Fibroblast of upper back skin (primary cell): ENCODE data around the gene CHMP1B.
A peak's percentile ranks its signal among the peaks of the same experiment; 100 is the strongest.
"Not testable (repeated sequence)": the region's sequence is repeated elsewhere in the genome, so short reads cannot be mapped to it uniquely, and the experiment has no call there.

Experiments used
- DNase-seq: peaks from one replicate; pipeline ENCODE4 v3.0.0-alpha.2; 2013

CHMP1B gene

GRCh38 chr18:11842562-11842961, 8.7 kb upstream of the CHMP1B start:
- DNase-seq, result no peak

GRCh38 chr18:11844436-11844835, 6.8 kb upstream of the CHMP1B start:
- DNase-seq, result no peak

- no peak for DNase-seq
These were observed 5.6 kb upstream of the CHMP1B start for GRCh38 chr18:11845654-11846053.

GRCh38 chr18:11847811-11848210, 3.4 kb upstream of the CHMP1B start:
- DNase-seq, result no peak

DNA sequence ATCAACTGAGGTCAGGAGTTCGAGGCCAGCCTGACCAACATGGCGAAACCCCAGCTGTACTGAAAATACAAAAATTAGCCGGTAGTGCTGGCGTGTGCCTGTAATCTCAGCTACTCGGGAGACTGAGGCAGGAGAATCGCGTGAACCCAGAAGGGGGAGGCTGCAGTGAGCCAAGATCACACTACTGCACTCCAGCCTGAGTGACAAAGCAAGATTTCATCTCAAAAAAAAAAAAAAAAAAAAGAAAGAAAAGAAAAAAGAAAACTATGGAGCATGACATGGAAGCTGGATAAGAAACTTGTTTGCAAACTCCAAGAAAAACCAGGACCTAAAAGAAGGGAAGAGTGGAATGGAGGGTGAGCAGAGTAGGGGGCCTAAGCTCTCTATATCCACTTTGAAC, 1.9 kb upstream of the CHMP1B start:
- no peak for DNase-seq

DNA sequence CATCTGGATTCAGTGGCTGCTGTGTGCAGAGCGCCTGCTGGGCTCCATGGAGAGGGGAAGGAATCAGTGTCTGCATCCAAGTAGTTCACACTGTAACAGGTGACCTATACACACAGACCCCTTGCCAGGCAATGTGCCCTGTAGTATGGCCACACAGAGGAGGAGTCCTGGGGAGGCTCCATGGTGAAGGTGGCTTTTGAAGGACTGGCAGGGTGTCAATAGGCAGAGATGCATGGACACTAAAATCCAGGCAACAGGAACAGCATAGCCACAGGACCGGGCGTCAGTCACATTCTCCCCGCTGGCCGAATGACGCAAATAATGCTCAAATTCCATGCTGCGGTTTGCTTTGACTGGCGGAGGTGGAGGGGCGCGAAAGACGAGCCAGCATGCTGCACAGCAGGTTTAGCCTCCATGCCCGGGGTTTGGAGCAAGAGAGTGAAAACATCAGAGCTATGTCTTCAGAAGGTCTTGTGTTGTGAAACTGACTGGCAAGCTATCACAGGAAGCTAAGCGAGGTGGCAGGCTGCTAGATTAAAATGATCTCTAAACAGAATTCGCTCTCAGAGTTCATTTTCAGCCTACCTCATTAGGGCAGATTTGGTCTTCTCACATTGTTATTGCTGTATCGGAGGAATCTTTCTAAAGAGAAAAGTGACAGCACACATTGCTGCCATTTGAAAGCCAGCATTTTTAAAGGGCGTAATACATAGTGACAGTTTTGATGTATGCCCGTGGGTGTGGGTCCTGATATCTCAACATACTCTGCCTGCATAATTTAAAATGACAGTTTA, 1.2 kb upstream of the CHMP1B start:
- peak; percentile 93 for DNase-seq

GRCh38 chr18:11850821-11851145, 430 bp upstream of the CHMP1B start:
- no peak for DNase-seq

DNA sequence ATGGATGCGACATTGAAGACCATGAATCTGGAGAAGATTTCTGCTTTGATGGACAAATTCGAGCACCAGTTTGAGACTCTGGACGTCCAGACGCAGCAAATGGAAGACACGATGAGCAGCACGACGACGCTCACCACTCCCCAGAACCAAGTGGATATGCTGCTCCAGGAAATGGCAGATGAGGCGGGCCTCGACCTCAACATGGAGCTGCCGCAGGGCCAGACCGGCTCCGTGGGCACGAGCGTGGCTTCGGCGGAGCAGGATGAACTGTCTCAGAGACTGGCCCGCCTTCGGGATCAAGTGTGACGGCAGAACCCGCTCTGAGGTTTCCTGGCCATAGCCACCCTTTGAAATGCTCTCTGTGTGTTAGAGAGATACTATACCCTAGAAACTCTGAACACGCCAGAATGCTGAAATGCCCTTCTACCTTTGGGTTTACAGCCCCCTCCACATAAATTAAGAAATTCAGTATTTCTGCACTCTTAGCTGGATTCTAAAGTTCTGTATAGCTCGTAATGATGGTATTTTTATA, 659 bp downstream of the CHMP1B start:
- DNase-seq, result peak; percentile 13

DNA sequence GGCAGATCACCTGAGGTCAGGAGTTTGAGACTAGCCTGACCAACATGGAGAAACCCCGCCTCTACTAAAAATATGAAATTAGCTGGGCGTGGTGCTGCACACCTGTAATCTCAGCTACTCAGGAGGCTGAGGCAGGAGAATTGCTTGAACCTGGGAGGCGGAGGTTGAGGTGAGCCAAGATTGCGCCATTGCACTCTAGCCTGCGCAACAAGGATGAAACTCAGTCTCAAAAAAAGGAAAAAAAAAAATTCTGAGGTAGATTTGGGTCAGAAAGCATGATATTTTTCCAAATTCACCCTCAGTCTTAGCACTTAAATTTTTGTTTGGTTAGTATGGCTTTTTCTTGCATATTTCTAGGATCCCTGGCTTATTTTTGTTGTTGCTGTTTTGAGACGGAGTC, 3.3 kb downstream of the CHMP1B start:
- not testable (repeated sequence) for DNase-seq

DNA sequence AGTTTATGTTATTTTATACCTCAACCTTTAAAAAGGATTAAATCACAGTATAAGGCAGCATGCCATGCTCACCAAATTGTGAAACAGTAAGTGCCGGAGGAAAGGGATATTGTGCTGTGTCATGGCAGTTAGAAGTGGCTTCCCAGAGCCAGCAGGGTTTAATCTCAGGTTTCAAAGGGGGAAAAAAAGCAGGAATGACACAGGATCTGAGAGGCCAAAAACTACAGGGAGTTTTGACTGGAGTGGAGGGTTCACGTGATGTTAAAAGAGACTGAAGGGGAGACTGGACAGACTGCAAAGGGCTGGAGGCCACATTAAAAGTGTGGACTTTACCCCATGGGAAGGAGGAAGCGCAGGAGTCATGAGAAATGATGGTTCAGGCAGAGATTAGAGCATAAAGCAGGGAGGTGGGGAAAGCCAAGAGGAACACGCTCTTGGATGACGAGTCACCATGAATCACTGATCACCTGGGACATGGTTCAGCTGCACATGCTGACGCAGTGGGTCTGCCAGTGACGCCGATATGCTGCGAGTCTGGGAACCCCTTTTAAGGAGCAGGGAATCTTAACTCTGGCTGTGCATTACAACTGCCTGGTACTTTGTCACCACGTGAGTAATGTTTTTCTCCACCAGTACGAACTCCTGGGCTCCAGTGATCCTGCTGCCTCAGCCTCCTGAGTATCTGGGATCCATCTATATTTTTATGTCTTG, 6.1 kb downstream of the CHMP1B start:
- peak; percentile 98 for DNase-seq

DNA sequence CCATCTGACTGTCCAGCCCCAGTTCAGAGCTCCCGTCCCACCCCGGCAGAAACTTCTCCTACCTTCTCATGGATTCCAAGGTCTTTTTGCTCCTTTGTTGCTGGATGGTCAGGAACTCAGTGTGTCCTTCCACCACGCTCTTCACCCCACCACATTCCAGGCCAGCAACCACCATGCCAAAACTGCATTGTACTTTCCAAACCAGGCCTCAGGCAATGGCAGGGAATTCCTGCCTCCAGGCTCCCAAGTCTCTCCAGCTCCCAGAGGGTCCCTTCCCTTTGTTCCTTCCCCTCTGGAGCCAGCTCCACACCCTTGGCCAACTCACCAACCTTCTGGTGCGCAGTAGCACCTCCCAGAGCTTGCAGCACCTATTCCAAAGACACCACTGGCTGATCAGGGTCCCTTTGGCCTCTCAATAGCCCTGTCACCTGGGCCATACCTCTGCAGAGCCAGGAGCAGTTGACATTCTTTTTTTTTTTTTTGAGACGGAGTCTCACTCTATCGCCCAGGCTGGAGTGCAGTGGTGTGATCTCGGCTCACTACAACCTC, 8.1 kb downstream of the CHMP1B start:
- no peak for DNase-seq

DNA sequence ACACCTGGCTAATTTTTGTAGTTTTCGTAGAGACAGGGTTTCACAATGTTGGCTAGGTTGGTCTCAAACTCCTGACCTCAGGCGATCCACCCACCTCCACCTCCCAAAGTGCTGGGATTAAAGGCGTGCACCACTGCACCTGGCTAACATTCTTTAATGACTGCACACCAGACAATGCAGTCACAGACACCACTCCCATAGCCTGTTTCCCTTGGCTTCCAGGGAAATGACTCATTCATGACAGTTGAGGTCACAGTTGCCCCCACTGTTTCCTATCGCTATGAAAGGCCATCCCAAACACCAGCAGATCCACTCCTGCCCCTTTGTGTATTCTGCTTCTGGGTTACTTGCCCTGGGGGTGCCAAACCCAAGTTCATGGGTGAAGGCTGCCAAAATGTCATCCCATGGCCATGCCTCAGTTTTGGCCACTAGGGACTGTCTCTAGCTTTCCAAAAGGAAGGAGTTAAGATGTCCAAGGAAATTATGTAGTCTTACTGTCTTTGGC, 8.7 kb downstream of the CHMP1B start:
- DNase-seq, result peak; percentile 67

GRCh38 chr18:11860594-11861450, 9.6 kb downstream of the CHMP1B start:
- no peak for DNase-seq

DNA sequence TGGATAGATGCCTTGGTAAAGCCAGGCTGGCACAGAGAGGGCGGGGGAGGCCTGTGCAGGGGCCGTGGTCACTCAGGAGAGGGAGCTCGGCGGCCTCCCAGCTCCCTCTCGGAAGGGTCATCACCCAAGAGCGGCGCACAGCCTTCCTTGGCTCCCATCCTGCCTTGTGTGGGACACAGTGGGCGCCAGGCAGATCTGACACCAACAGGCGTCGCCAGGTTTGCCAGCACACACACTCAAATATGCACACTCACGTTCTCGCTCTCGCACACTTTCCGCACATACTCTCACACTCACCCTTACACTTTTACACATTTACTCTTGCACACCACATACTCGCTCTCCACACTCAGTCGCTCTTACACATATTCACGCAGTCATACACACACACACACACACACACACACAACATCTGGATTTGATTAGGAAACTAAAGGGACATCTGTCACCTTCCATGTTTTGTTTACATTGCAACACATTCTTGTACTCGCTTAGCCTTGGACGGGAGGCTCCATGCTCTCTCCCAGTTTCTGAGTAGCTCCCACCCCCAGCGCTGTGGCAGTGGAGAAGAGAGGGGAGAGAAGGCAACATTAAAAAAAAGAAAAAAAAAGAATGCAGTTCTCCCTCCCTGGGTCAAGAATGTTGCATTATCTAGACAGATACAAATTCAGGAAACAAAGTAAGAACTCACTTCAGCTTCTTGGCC, 10.5 kb downstream of the CHMP1B start:
- peak; percentile 27 for DNase-seq

- DNase-seq, result no peak
These were observed 11.4 kb downstream of the CHMP1B start for GRCh38 chr18:11862468-11863137.

- DNase-seq, result no peak
These were observed 13.3 kb downstream of the CHMP1B start for GRCh38 chr18:11864471-11864870.

DNA sequence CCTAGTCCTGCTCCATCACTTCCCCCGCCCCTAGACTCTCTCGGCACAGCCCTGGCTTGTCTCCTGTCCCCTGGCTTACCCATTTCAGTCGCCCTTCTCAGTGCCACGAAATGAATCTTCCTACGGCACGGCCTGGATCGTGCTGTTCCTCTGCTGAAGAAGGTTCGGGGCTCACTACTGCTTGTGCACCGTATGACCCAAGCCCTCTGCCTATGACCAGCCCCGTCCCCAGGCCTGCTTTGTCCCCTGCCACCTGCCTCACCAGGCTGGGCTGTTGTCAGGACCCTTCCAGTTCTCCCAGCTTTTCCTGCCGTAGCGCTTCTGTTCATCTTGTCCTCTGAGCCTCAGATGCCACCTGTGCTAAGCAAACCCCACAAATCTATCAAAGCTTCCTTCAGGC, 13.9 kb downstream of the CHMP1B start:
- no peak for DNase-seq

DNA sequence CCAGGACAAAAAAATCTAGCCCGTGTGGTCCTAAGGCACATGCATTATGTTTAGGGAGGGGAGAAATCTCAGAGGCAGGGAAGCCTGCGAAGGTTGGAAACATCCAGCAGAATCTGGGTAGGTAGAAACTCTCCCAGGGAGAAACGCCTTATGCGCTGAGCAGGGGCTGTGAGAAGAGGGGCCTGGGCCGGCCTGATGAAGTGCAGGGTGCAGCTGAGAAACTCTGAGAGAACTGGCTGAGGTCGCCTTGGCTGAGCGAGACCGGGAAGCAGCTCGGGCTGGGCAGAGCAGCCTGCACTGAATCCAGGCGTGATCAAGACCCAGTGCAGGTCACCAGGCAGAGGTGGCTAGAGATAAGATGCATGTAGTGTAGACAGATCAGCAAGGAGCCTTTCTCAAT, 15.1 kb downstream of the CHMP1B start:
- DNase-seq, result no peak

- no peak for DNase-seq
These were observed 15.6 kb downstream of the CHMP1B start for GRCh38 chr18:11866764-11867163.

DNA sequence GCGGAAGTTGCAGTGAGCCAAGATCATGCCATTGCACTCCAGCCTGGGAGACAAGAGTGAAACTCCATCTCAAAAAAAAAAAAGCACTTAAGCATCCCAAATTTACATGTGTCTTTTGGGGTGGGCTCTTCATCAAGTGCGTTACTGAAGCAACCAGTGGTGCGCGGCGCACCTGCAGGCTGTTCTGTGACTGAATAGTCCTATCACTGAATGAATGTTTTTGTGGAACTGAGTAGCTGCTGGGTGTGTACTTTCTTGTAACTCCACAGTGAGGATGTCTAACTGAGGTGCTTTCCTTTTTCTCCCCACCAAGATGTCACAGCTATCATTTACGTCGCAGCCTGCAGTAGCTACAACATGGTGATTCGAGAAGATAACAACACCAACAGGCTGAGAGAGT, 17.0 kb downstream of the CHMP1B start:
- DNase-seq, result no peak

DNA sequence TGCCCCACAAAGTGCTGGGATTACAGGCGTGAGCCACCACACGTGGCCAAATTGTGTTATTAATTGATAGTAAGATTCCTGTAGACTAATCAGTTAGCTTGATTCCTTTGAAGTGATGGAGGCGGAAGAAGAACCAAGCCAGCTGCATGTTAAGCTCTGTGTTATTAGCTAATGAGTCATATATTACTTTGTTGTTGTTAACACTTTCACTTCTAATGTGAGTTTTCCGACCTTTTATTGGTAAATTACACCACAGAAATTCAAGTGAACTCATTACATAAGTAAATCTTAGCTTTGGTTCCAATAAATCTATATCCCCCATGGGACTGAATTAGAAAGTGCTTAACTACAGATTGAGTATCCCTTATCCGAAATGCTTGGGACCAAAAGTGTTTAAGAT, 20.3 kb downstream of the CHMP1B start:
- no peak for DNase-seq
